ENCODE measurements around the gene REEP1. TPM values are rescaled to one million over a fixed set of nuclear protein-coding genes. Genes with fewer than 3 reads are reported as not detected.

REEP1 gene
- total RNA-seq, 6 donors from 2014 or later, result 4.1 to 10.4 (median 7.5) TPM

GRCh38 chr2:86213699-86214502, 123.5 kb downstream of the REEP1 start:
- H3K4me1 ChIP-seq, result peaks cover 0 to 28% (median 11%) of the 10 kb centered on the region in 4 donors
- no peak overlapping the region for H3K27ac ChIP-seq
- ATAC-seq (ENCODE audit: low FRiP score in 2 of 2) (no peak), DNase-seq (no peak)
- H3K36me3 ChIP-seq, result peaks cover 0 to 55% (median 21%) of the 10 kb centered on the region in 4 donors
- no peak overlapping the region for H3K4me3 ChIP-seq
- no peaks in the 10 kb centered on the region for H3K27me3 ChIP-seq
- no peaks in the 10 kb centered on the region for H3K9me3 ChIP-seq
- TF ChIP-seq EP300 (IDR thresholded peaks at IDR 0.05), result no peak
- TF ChIP-seq CTCF (IDR thresholded peaks at IDR 0.05), result no peak
- no peak for TF ChIP-seq POLR2AphosphoS5 (IDR thresholded peaks at IDR 0.05)
- no peak for TF ChIP-seq POLR2A (IDR thresholded peaks at IDR 0.05)
- WGBS, 2 donors, result 31 to 49% methylated on average over 4 of the region's 4 CpGs

DNA sequence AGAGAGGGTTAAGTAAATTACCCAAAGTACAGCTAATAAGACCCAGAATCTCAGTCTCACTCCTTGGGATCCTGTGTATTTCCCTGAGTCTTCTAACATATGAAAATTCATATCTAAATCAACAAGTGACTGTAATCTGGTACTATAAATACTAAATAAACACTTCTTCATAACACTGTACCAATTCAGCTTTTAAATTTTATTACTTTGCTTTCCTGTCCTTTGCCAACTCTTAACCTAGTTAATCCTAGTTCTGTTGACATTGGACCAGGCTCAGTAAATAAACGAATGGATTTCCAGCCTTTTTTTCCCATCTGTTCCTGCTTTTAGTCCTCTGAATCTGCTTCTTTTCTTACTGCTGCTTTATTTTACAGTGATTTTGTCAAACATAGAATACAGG, 124.4 kb downstream of the REEP1 start:
- 42 to 52% methylated on average over 1 of the region's 1 CpG for WGBS, 2 donors
- no peak overlapping the region for H3K27ac ChIP-seq
- ATAC-seq (ENCODE audit: low FRiP score in 2 of 2), result no peak

GRCh38 chr2:86211796-86212188, 125.6 kb downstream of the REEP1 start:
- Histone ChIP-seq H3K4me1 (peaks cover 0 to 28% (median 11%) of the 10 kb centered on the region in 4 donors), H3K4me3 (no peak overlapping the region), H3K27ac (no peak overlapping the region), H3K27me3 (no peaks in the 10 kb centered on the region), H3K36me3 (peaks cover 9 to 76% (median 42%) of the 10 kb centered on the region in 4 donors), H3K9me3 (no peaks in the 10 kb centered on the region)
- TF ChIP-seq POLR2AphosphoS5 (IDR thresholded peaks at IDR 0.05), result no peak
- TF ChIP-seq CTCF (IDR thresholded peaks at IDR 0.05), result no peak
- no peak for TF ChIP-seq POLR2A (IDR thresholded peaks at IDR 0.05)
- no peak for TF ChIP-seq EP300 (IDR thresholded peaks at IDR 0.05)
- DNase-seq (no peak), ATAC-seq (ENCODE audit: low FRiP score in 2 of 2) (no peak)
- 53 to 76% methylated on average over 2 of the region's 2 CpGs for WGBS, 2 donors

More for the DNA sequence above, 124.4 kb downstream of the REEP1 start:
- DNase-seq, result no peak
- TF ChIP-seq EP300 (IDR thresholded peaks at IDR 0.05) (no peak), POLR2AphosphoS5 (IDR thresholded peaks at IDR 0.05) (no peak), POLR2A (IDR thresholded peaks at IDR 0.05) (no peak), CTCF (IDR thresholded peaks at IDR 0.05) (no peak)
- peaks cover 0 to 28% (median 11%) of the 10 kb centered on the region in 4 donors for H3K4me1 ChIP-seq
- H3K9me3 ChIP-seq, result no peaks in the 10 kb centered on the region
- no peak overlapping the region for H3K4me3 ChIP-seq
- H3K27me3 ChIP-seq, result no peaks in the 10 kb centered on the region
- peaks cover 4 to 63% (median 30%) of the 10 kb centered on the region in 4 donors for H3K36me3 ChIP-seq

DNA sequence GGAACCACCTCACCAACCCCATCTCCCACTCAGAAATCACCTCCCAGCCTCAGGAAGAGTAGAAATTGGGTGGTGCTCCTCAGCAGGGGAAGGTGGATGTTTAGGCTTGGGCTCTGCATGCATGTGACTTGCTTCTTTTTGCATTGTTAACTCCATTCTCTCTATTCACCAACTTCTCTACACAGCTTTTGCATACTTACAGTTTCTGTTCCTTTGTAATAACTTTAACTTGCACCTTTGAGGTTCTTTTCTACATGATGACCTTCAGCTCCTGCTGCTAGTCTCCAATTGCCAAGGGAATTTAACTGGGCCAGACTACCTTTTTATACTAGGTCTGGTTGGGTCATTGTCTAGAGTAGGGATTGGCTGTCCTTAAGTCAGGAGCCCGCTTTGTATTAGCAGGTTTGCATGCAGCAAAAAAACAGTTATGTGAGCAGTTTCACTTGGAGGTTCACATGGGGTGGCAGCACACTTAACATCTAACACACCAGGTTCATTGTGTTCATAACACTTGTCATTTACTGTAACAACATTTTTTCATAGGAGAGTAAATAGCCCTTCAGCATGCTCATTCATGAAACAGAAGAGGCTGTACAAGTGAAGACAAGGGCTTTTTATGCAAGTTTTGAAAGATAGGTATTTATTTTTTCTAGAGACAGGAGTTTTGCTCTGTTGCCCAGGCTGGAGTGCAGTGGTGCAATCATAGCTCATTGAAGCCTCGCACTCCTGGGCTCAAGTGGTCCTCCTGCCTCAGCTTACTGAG, 126.2 kb downstream of the REEP1 start:
- no peaks in the 10 kb centered on the region for H3K27me3 ChIP-seq

More for the DNA sequence above, 126.2 kb downstream of the REEP1 start:
- TF ChIP-seq POLR2A (IDR thresholded peaks at IDR 0.05), result no peak
- no peak for TF ChIP-seq POLR2AphosphoS5 (IDR thresholded peaks at IDR 0.05)
- TF ChIP-seq EP300 (IDR thresholded peaks at IDR 0.05), result peak in 1 of 4 donors; percentile 75
- no peak for TF ChIP-seq CTCF (IDR thresholded peaks at IDR 0.05)
- DNase-seq (peak in 1 of 2 donors; percentile 80), ATAC-seq (ENCODE audit: low FRiP score in 2 of 2) (peak; percentile 46 to 86)
- Histone ChIP-seq H3K36me3 (peaks cover 9 to 82% (median 48%) of the 10 kb centered on the region in 4 donors), H3K4me3 (no peak overlapping the region), H3K9me3 (no peaks in the 10 kb centered on the region), H3K4me1 (peaks cover 0 to 28% (median 11%) of the 10 kb centered on the region in 4 donors), H3K27ac (no peak overlapping the region)
- WGBS, 2 donors, result 68 to 89% methylated on average over 2 of the region's 2 CpGs
